ES-I3 (cell line): Measurements from ENCODE around the gene FOCAD.

Experiments
- H3K36me3 ChIP-seq: 2 replicates; pipeline ENCODE4 v1.6.1; 2013; ENCODE audit warnings: mild to moderate bottlenecking, low read length, control low read depth, moderate library complexity; ENCODE audit not compliant: insufficient read depth
- H3K4me1 ChIP-seq: 2 replicates; pipeline ENCODE4 v1.6.1; 2013; ENCODE audit warnings: mild to moderate bottlenecking, control low read depth, low read length; ENCODE audit not compliant: insufficient read depth
- H3K9ac ChIP-seq: 2 replicates; pipeline ENCODE4 v1.6.1; 2013; ENCODE audit warnings: low read depth, mild to moderate bottlenecking, low read length, moderate library complexity
- H3K9me3 ChIP-seq: 2 replicates; pipeline ENCODE4 v1.6.1; 2013; ENCODE audit warnings: mild to moderate bottlenecking, low read length, moderate library complexity; ENCODE audit not compliant: control insufficient read depth, insufficient read depth

Gene FOCAD

GRCh38 chr9:21042466-21042865 is 358.4 kb downstream of the FOCAD start:
- no peaks in the 10 kb centered on the region for H3K36me3 ChIP-seq
- no peaks in the 10 kb centered on the region for H3K4me1 ChIP-seq
- no peak overlapping the region for H3K9ac ChIP-seq
- H3K9me3 ChIP-seq: no peaks in the 10 kb centered on the region

GRCh38 chr9:21043841-21044240 is 359.8 kb downstream of the FOCAD start:
- Histone ChIP-seq H3K36me3 (no peaks in the 10 kb centered on the region), H3K9ac (no peak overlapping the region), H3K9me3 (no peaks in the 10 kb centered on the region), H3K4me1 (no peaks in the 10 kb centered on the region)
